HG03139 (cell line): ENCODE data around the gene ARSI.

ENCODE experiments used
- ATAC-seq: cut with Tn5 transposase; IDR thresholded peaks from one replicate; pipeline ENCODE4 v1.9.1; 2021; ENCODE audit not compliant: unreplicated experiment

ARSI gene

DNA sequence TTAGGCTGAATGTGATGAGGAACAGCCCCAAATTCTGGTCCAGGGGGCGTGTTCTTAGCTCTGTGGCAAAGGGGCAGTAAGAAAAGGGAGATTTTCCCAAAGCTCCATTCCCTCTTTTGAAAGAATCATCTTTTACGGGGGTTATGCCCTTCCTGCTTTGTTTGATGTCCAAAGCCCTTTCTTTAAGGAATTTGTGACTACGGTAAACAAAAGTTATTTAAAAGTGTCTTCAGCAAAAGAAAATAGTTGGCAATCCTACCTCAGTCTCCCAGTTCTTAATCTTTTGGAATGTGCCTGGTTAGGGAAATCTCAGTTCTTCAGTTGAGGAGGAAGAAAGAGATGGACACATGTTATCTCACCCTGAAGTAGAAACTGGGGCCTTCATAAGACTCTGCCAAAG lies 24.4 kb upstream of the ARSI start:
- no peak for ATAC-seq

DNA sequence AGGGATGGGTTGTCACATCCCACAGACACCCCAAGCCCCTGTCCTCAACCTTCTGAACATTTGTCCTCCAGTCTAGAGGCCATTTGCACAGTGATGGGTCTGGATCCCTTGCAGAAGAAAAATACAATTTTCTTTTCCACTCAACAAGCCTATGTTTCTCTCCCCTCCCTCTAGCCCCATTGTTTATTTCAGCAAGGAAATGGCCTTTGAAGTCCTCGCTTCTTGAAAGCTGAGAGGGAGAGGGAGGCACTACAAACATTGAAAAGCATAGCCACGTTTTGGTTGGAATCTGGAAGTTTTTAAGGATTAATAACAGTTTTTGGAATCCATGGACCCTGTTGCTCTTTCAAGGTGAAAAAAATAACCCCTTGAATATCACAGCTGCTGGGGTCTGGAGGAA lies 24.0 kb upstream of the ARSI start:
- no peak for ATAC-seq

DNA sequence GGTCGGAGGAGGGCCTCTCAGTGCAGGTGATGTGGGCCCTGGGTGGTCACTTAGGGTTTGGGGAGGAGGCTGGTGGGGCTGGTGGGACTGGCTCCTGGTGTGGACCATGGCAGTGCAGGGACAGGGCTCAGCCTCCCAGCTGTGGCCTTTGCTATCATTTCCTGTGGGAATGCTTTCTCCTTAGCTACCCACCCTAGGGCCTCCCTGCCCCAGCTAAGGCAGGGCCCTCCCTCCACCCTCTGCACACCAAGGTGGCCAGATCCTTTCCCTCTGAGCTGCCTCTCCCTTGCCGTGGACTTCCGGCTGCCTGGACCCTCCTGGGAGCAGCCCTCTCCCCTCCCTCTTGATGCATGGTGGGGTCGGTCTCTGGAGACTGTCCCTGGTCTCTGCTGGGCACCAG lies 22.7 kb upstream of the ARSI start:
- ATAC-seq, result no peak

DNA sequence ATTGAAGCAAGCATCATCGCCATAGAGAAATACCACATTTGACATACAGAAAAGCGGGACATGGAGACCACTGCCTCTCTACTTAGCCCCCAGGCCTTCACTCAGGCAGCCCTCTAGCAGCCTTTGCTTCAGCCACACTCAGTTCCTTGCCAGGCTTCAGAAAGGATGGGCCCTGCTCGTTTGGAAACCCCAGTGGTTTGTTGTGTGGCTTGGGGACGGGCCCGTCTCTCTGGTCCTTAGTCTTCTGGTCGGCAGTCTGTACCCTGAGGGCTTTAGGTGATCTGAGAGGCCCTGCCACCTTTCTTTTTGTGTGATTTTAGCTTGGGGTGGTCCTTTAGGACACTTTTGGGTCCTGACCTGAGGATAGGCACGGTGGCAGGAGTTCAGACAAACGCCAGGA lies 21.1 kb upstream of the ARSI start:
- no peak for ATAC-seq

DNA sequence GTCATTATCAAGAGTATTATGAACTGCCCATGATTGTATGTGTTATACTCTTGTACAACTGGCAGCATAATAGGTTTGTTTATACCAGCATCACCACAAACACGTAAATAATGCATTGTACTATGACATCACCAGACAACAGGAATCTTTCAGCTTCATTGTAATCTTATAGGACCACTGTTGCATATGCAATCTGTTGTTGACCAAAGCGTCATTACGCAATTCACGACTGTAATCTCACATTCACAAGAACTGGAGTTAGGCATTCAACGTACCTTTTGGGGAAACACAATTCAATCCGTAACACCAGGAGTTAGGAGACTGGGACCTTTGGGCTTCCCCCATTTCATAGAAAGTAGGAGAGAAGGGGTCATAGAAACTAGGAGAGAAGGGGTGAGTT lies 20.4 kb upstream of the ARSI start:
- no peak for ATAC-seq

DNA sequence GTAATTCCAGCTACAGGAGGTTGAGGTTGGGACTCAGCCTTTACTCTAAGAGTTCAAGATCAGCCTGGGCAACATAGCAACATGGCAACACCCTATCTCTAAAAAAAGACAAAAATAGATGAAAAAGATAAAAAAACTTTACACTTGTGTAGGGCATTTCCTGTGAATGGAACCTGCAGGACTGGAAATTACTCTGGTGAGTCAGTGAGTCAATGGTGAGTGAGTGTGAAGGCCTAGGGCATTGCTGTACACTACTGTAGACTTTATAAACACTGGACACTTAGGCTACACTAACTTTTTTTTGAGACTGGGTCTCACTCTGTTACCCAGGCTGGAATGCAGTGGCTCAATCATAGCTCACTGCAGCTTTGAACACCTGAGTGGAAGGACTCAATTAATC lies 19.5 kb upstream of the ARSI start:
- no peak for ATAC-seq

DNA sequence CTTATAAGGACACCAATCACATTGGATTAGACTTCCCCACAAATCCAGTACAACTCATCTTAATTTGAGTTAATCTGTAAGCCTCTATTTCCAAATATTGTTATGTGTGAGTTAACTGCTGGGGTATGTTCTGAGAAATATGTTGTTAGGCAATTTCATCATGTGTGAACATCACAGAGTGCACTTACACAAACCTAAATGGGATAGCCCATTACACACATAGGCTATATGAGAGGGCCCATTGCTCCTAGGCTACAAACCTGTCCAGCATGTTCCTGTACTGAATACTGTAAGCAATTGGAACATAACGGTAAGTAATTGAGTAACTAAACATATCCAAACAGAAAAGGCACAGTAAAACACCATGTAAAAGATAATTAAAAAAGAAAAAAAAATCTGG lies 19.1 kb upstream of the ARSI start:
- ATAC-seq, result no peak

DNA sequence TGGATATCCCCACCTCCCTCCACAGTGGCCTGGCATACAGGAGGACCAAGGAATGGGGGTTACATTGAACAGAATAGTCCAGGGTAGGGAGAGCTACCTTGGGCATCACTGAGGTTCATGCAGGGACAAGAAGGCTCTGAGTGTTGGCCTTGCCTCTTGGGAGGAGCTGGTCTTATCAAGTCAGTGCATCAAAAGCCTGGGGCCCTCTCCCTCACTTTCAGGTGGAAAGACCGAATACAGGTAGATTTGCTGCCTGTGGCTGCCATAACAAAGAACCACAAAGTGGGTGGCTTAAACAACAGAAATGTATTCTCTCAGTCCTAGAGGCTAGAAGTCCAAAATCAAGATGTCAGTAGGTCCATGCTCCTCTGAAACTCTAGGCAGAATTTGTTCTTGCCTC lies 18.5 kb upstream of the ARSI start:
- ATAC-seq, result no peak

DNA sequence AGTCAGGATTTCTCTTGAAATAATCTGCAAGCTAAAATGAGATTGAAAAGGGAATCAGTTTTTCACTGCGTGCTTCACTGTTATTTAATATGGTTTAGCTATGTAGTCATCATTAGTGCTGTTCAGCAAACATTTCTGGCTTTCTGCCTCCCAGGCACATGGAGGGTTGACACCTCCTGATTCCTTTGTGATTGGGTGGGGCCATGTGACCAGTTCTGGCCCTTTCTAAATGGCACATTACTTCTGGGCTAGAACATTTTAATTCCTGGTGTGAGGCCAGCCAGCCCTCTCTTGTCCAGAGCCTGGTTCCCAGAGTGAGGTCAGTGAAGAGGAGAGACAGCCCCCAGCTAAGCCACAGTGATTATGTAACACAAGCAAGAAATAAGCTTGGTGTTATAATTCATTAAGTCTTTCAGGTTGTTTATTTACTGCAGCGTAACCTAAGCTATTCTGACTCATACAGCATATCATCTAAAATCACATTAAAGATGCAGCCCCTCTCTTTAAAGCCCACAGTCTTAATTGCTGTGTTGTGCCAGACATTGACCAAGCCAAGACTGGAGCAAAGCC lies 17.4 kb upstream of the ARSI start:
- ATAC-seq, result no peak

DNA sequence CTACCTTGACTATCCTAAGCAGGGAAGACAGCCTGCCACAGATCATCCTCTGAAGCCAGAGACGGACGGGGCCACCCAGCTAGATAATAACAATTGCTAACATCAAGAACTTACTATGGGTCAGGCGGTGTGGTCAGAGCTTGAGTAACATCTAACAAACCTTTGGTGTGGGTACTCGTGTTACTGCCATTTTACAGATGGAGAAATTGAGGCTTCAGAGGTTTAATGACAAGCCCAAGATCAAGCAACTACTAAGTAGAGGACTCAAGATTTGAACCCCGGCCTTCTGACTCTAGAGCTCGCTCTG lies 16.7 kb upstream of the ARSI start:
- ATAC-seq, result no peak

DNA sequence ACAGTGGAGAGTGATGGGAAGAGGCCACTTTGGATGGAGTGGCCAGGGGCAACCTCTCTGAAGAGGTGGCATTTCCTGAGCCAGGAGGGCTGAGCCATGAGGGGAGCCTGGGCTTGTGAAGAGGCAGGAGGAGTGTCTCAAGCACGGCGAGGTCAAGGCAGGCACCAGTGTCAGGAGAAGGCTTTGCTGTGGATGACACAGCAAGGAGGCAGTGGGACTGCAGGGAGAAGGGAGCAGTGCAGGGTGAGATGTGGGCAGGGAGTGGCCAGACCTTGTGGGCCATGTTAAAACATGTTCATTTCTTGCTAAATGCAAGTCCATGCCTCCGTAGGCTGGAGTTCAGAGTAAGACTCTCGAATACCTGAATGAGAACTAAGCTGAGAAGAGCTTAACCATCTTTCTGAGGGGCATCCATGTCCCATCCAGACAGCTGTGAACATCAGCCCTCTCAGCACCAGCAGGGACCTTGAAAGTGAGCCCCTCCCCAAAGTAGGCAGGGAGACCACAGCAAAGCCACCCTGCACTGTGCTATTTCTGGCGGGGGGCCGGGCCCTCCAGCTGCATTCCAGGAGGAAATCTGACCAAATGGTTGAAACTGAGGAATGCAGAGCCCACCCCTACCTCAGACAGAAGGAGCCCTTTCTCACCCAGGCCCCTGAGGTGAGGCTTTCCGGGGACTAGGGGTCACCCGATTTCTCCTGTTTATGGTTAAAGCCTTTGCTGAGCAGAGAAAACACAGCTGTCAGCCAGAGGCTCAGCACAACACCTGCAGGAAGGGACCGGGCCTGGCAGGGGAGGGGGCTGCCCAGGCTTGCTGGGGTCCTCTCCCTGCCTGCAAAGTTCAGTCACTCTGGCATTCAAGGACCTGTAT lies 16.1 kb upstream of the ARSI start:
- ATAC-seq, result no peak

DNA sequence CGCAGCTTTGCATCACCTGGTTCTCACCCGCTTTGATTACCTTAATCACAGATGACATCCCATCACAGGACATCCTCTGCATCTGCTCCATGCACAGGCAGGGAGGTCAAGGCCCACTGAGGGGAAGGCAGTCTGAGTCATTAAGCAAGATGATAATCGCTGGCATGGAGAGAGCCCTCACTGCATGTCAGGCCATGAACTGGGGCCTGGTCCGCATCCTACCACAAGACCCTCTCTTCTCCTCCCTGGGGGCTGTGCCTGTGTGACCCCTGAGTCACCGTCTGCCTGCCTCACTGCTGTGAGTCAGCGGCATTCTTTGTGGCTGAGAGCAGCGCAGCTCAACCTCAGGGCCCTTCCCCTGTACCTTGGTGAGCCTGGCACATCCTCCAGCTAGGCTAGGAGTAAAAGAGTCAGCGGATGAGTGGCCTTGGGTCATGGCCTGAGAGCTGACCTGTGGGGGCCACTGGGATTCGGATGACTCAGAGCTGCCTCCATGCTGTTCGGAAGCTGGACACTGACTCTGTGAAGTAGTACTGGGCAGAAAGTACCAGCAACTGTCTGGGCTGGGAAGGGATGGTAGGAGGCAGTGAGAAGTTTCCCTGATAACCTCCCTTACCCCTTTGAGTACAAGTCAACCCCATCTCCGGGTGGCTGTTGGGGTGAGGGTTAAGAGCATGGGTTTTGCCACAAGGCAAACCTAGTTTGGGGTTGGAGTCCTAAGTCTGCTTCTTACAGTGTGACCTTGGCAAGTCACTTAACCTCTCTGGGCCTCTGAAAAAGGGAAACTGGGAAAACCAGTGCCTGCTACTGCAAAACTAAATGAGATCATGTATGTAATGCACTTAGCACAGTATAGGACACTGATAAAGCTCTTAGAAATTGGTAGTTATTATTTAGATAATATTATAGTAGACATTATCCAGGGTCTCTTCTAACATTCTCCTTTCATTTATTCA lies 14.6 kb upstream of the ARSI start:
- ATAC-seq, result no peak

DNA sequence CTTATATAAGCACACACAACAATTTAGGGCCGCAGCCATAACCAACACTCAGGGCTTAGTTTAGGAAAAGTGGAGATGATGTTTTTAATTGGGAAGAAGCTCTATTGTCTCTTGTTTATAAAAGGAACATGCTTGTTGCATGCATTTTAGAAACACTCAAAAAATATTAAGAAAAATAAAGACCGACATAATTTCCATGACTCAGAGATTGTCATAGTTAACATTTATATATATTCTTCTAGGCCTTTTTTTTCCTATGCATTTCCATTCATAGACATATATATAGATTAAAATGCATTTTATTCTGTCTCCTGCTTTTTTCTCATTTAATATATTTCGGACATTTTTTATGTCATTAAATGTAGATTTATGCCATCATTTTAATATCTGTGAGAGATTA lies 13.6 kb upstream of the ARSI start:
- ATAC-seq, result no peak

DNA sequence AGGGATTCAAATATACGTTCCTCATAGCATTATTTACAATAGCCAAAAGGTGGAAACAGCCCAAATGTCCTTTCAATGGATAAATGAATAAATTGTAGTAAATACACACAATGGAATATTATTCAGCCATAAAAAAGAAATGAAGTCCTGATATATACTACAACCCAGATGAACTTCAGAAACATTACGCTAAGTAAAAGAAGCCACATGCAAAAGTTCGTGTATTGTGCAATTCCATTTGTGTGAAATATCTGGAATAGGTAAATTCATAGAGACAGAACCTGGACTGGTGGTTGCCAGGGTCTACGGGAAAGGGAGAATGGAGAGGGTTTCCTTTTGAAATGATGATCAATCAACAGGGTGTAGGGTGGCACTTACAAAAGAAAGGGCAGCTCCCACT lies 12.5 kb upstream of the ARSI start:
- ATAC-seq, result no peak

DNA sequence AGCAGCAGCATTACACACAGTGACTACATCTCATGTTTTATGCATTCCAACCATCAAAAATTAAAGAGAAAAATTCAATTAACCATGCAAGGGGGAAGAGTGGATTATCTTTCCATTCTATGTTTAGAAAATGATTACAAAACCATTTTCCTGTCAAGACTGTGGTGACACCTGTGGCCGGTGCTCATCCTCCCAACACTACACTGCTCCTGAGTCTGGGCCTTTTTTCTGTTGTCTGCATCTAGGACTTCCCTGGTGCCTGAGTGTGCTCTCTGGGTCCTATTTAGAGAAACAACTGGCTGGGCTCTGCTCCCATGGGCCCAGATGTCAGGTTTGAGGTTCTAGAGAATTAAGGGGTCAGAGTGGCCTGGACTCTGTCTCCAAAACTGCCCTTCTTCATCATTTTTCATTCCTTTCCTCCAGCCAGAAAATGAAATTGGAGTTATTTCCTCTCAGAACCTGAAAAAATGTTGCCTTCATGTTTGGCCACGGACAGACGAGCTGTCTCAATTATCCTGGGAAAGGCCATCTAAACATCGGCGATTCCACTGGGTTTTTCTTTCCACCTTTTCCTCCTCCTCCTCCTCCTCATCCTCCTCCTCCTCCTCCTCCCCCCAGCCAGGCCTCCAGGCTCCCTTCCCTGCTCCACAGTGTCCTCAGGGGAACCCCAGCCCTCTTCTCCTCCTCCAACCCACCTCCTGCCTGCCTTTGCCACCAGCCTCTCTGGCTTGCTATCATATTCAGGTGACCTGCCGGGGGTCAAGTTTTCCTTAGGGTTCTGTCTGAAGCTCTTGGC lies 11.4 kb upstream of the ARSI start:
- no peak for ATAC-seq

DNA sequence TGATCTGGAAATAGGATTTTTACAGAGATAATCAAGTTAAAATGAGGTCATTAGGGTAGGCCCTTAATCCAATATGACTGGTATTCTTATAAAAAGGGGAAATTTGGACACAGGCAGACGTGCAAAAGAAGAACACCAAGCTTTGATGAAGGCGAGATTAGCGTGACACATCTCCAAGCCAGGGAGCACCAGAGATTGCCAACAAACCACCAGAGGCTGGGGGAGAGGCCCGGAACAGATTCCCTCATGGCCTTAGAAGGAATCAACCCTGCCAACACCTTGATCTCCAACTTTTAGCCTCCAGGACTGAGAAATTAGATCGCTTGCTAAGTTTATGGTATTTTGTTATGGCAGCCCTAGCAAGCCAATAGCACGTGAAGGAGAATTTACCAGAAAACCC lies 10.8 kb upstream of the ARSI start:
- no peak for ATAC-seq

DNA sequence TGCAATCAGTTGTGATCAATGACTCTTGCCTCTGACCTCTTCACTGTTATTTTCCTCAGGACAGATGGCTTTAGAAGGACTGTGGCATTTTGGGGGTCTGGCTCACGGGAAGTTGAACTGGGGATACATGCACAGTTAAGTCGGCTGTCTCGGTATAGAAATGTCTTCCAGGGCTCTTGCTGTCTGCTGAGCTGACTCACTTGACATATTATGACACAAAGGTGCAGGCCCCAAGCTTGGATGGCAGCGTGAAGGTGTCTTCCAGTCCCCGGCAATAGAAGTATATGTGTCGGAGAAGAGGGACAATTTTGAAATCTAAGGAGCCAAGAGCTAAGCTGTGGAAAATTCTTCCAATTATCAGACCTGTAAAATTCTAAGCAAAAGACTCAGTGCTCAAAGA lies 9.8 kb upstream of the ARSI start:
- no peak for ATAC-seq

DNA sequence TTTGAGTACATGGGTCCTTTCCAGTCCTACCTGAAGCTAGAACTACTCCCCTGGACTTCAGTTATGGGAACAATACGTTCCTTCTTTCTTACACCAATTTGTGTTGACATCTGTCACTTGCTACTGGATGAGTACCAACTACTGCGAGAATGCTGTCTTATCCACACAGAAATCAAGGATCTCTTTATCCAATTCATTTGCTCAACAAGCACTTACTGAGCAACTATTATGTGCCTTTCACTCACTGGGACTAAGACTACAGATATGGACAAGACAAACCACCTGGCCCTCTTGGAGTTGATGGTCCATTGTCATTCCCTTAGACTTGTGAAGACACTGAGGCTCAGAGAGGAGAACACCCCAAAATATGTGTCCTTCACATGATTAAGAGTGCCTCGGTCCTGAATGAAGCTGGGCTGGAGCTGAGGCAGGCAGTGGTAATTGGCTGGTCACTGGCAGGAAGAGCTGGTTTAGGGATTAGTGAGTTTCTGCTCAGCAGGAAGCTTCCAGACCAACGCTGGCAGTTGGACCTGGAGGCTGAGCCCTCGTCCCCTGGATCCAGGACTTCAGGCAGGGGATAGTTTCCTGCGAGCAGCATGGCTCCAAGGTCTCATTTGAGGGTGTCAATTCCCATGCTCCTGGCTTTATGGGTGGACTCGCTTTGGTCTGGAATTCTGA lies 8.4 kb upstream of the ARSI start:
- no peak for ATAC-seq

DNA sequence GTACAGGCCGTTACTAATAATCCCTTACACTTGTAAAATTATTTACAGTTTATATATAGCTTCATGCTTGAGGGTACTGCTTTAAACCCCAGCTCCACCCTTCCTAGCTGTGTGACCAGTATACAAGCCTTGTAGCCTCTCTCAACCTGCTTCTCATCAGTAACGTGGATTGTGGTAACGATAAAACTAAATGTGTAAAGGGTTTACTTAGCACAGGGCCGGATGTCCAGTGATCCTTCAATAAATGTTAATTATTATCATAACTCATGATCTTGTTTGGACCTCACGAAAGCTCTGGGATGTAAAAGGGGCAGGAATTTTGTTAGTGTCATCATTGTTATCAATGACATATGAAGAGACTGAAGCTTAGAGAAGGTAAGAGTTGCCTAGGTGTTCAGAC lies 7.5 kb upstream of the ARSI start:
- ATAC-seq, result no peak

DNA sequence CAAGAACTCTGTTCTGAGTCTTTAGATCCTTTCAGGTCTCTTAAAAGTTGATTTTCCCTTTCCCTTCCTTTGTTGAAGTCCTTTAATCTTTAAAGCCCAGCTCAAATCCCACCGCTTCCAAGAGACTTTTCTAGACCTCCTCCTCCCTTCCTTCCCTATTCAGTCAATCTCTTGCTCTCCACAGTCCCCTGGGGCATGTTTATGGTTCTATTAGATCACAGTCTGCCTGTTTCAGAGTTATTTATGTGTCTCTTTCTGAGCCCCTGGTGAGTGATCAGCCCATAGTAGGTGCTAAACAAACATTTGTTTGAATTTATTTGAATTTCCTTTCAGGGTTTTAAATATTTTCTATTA lies 7.2 kb upstream of the ARSI start:
- no peak for ATAC-seq
